GM19035 (cell line): ENCODE results near the gene EYA2.
"Not testable (repeated sequence)": the region's sequence is repeated elsewhere in the genome, so short reads cannot be mapped to it uniquely, and the experiment has no call there.

Experiments
- ATAC-seq: cut with Tn5 transposase; IDR thresholded peaks from one replicate; pipeline ENCODE4 v1.9.1; 2021; ENCODE audit not compliant: unreplicated experiment

EYA2 gene

GRCh38 chr20:47196091-47197081 is 301.7 kb downstream of the EYA2 start:
- ATAC-seq = no peak

GRCh38 chr20:47198254-47198671 is 303.6 kb downstream of the EYA2 start:
- ATAC-seq = no peak

GRCh38 chr20:47198996-47199552 is 304.4 kb downstream of the EYA2 start:
- ATAC-seq = no peak

GRCh38 chr20:47201074-47201730 is 306.6 kb downstream of the EYA2 start:
- no peak for ATAC-seq

- ATAC-seq = no peak
Measured at GRCh38 chr20:47202733-47203667, 308.4 kb downstream of the EYA2 start.

- no peak for ATAC-seq
Measured at GRCh38 chr20:47204008-47204849, 309.6 kb downstream of the EYA2 start.

- ATAC-seq = not testable (repeated sequence)
Measured at GRCh38 chr20:47204850-47205122, 310.1 kb downstream of the EYA2 start.

- no peak for ATAC-seq
Measured at GRCh38 chr20:47205577-47206123, 311.0 kb downstream of the EYA2 start.

GRCh38 chr20:47206552-47206951 is 311.9 kb downstream of the EYA2 start:
- not testable (repeated sequence) for ATAC-seq

- ATAC-seq = no peak
Measured at GRCh38 chr20:47206962-47207641, 312.5 kb downstream of the EYA2 start.

GRCh38 chr20:47208534-47209174 is 314.0 kb downstream of the EYA2 start:
- ATAC-seq = no peak

GRCh38 chr20:47209982-47210381 is 315.3 kb downstream of the EYA2 start:
- ATAC-seq = no peak

- ATAC-seq = no peak
Measured at GRCh38 chr20:47210470-47210869, 315.8 kb downstream of the EYA2 start.

GRCh38 chr20:47211036-47211435 is 316.4 kb downstream of the EYA2 start:
- no peak for ATAC-seq

- no peak for ATAC-seq
Measured at GRCh38 chr20:47212606-47213207, 318.1 kb downstream of the EYA2 start.

- ATAC-seq = no peak
Measured at GRCh38 chr20:47213966-47214365, 319.3 kb downstream of the EYA2 start.

GRCh38 chr20:47215653-47216397 is 321.2 kb downstream of the EYA2 start:
- ATAC-seq = no peak
